ENCODE results near the gene KCNJ4.

KCNJ4 gene

GRCh38 chr22:38442967-38443627 is 11.9 kb downstream of the KCNJ4 start:
- TF ChIP-seq EZH2 (optimal IDR thresholded peaks at IDR 0.05; ENCODE audit: low read depth, low read length) (no peak), EZH2phosphoT487 (IDR thresholded peaks at IDR 0.05; ENCODE audit: low read length) (no peak), CTCF (IDR thresholded peaks at IDR 0.05; ENCODE audit: low read length) (no peak)
- Histone ChIP-seq H3K4me3 (ENCODE audit: low read length) (no peak overlapping the region), H2AFZ (ENCODE audit: low read length) (no peak overlapping the region), H3K9ac (ENCODE audit: low read length) (no peak overlapping the region), H3K79me2 (ENCODE audit: low read length) (no peaks in the 10 kb centered on the region), H3K9me3 (replicated peaks; ENCODE audit: insufficient read depth, low read length) (no peaks in the 10 kb centered on the region), H3K36me3 (replicated peaks; ENCODE audit: insufficient read depth, low read length) (no peaks in the 10 kb centered on the region), H3K27ac (ENCODE audit: low read length) (no peak overlapping the region), H3F3A (ENCODE audit: insufficient read depth, low read length) (no peaks in the 10 kb centered on the region), H3K27me3 (replicated peaks; ENCODE audit: insufficient read depth, low read length) (peaks cover 46% of the 10 kb centered on the region), H3K4me1 (ENCODE audit: low read length) (no peaks in the 10 kb centered on the region), H4K20me1 (ENCODE audit: insufficient read depth, low read length) (no peaks in the 10 kb centered on the region), H3K9me2 (replicated peaks; ENCODE audit: insufficient read depth, low read length) (no peaks in the 10 kb centered on the region), H3K4me2 (ENCODE audit: low read depth, low read length) (no peak overlapping the region)
- no peak for DNase-seq

- H3K9me3 ChIP-seq (replicated peaks; ENCODE audit: insufficient read depth, low read length), result no peaks in the 10 kb centered on the region
- no peaks in the 10 kb centered on the region for H3K9me2 ChIP-seq (replicated peaks; ENCODE audit: insufficient read depth, low read length)
- no peaks in the 10 kb centered on the region for H3F3A ChIP-seq (ENCODE audit: insufficient read depth, low read length)
- H3K9ac ChIP-seq (ENCODE audit: low read length), result no peak overlapping the region
- no peak overlapping the region for H3K4me3 ChIP-seq (ENCODE audit: low read length)
- H3K27ac ChIP-seq (ENCODE audit: low read length), result no peak overlapping the region
- H3K4me2 ChIP-seq (ENCODE audit: low read depth, low read length), result no peak overlapping the region
- no peaks in the 10 kb centered on the region for H3K79me2 ChIP-seq (ENCODE audit: low read length)
- H3K27me3 ChIP-seq (replicated peaks; ENCODE audit: insufficient read depth, low read length), result peaks cover 46% of the 10 kb centered on the region
- H4K20me1 ChIP-seq (ENCODE audit: insufficient read depth, low read length), result no peaks in the 10 kb centered on the region
- TF ChIP-seq EZH2phosphoT487 (IDR thresholded peaks at IDR 0.05; ENCODE audit: low read length), result no peak
- H2AFZ ChIP-seq (ENCODE audit: low read length), result no peak overlapping the region
- no peaks in the 10 kb centered on the region for H3K4me1 ChIP-seq (ENCODE audit: low read length)
- no peaks in the 10 kb centered on the region for H3K36me3 ChIP-seq (replicated peaks; ENCODE audit: insufficient read depth, low read length)
- DNase-seq, result no peak
These were observed 13.2 kb downstream of the KCNJ4 start for GRCh38 chr22:38441620-38442287.

- no peaks in the 10 kb centered on the region for H3F3A ChIP-seq (ENCODE audit: insufficient read depth, low read length)
- TF ChIP-seq CTCF (IDR thresholded peaks at IDR 0.05; ENCODE audit: low read length), result no peak
- no peak for TF ChIP-seq EZH2phosphoT487 (IDR thresholded peaks at IDR 0.05; ENCODE audit: low read length)
- no peak for TF ChIP-seq EZH2 (optimal IDR thresholded peaks at IDR 0.05; ENCODE audit: low read depth, low read length)
- DNase-seq, result no peak
These were observed 14.2 kb downstream of the KCNJ4 start for GRCh38 chr22:38440747-38441350.

More at GRCh38 chr22:38440747-38441350, 14.2 kb downstream of the KCNJ4 start:
- H3K27ac ChIP-seq (ENCODE audit: low read length), result no peak overlapping the region
- H3K9me3 ChIP-seq (replicated peaks; ENCODE audit: insufficient read depth, low read length), result no peaks in the 10 kb centered on the region
- no peaks in the 10 kb centered on the region for H3K79me2 ChIP-seq (ENCODE audit: low read length)
- H3K4me2 ChIP-seq (ENCODE audit: low read depth, low read length), result no peak overlapping the region
- H3K27me3 ChIP-seq (replicated peaks; ENCODE audit: insufficient read depth, low read length), result peaks cover 40% of the 10 kb centered on the region
- no peaks in the 10 kb centered on the region for H4K20me1 ChIP-seq (ENCODE audit: insufficient read depth, low read length)
- H2AFZ ChIP-seq (ENCODE audit: low read length), result no peak overlapping the region; the same call in 1 of the 2 replicates
- no peaks in the 10 kb centered on the region for H3K9me2 ChIP-seq (replicated peaks; ENCODE audit: insufficient read depth, low read length)
- no peaks in the 10 kb centered on the region for H3K36me3 ChIP-seq (replicated peaks; ENCODE audit: insufficient read depth, low read length)
- no peak overlapping the region for H3K9ac ChIP-seq (ENCODE audit: low read length)
- H3K4me1 ChIP-seq (ENCODE audit: low read length), result no peaks in the 10 kb centered on the region
- H3K4me3 ChIP-seq (ENCODE audit: low read length), result no peak overlapping the region

Measured in MM.1S (cell line).